Neural crest cell (in vitro differentiated cells): ENCODE measurements around the gene FAM83E. TPM values are rescaled to one million over a fixed set of nuclear protein-coding genes. Genes with fewer than 3 reads are reported as not detected.
A peak's percentile ranks its signal among the peaks of the same experiment; 100 is the strongest.

Experiments
- DNase-seq: peaks from one replicate; pipeline ENCODE4 v3.0.0; 2021; ENCODE audit warnings: low read depth, mixed read lengths, low spot score
- H3K27ac Mint-ChIP-seq: one replicate; pipeline ENCODE4 v1.8.0; 2021; ENCODE audit warnings: mild to moderate bottlenecking, mixed read lengths; ENCODE audit not compliant: unreplicated experiment
- H3K27me3 Mint-ChIP-seq: 2 replicates; pipeline ENCODE4 v1.8.0; 2021; ENCODE audit warnings: low read depth, mild to moderate bottlenecking, mixed read lengths
- H3K36me3 Mint-ChIP-seq: 2 replicates; pipeline ENCODE4 v1.8.0; 2021; ENCODE audit warnings: low read depth, mild to moderate bottlenecking, mixed read lengths
- H3K4me1 Mint-ChIP-seq: 2 replicates; pipeline ENCODE4 v1.8.0; 2021; ENCODE audit warnings: mixed read lengths
- H3K4me3 Mint-ChIP-seq: one replicate; pipeline ENCODE4 v1.8.0; 2021; ENCODE audit warnings: mild to moderate bottlenecking, mixed read lengths
- H3K9me3 Mint-ChIP-seq: 2 replicates; pipeline ENCODE4 v1.8.0; 2021; ENCODE audit warnings: mixed read lengths
- total RNA-seq: library from RNA; stranded (reverse); gene quantifications from 2 replicates; pipeline ENCODE4 v1.2.1, GENCODE V29; 2021
- TF ChIP-seq, protein P1 (sequence below): fragments of 200-600 bp; sonication (generic); conservative IDR thresholded peaks from 2 replicates; pipeline ENCODE4 v1.5.0; 2021; ENCODE audit warnings: antibody characterized with exemption, mild to moderate bottlenecking

Gene FAM83E
- total RNA-seq, 1 donor from 2014 or later: 6.1 TPM

DNA sequence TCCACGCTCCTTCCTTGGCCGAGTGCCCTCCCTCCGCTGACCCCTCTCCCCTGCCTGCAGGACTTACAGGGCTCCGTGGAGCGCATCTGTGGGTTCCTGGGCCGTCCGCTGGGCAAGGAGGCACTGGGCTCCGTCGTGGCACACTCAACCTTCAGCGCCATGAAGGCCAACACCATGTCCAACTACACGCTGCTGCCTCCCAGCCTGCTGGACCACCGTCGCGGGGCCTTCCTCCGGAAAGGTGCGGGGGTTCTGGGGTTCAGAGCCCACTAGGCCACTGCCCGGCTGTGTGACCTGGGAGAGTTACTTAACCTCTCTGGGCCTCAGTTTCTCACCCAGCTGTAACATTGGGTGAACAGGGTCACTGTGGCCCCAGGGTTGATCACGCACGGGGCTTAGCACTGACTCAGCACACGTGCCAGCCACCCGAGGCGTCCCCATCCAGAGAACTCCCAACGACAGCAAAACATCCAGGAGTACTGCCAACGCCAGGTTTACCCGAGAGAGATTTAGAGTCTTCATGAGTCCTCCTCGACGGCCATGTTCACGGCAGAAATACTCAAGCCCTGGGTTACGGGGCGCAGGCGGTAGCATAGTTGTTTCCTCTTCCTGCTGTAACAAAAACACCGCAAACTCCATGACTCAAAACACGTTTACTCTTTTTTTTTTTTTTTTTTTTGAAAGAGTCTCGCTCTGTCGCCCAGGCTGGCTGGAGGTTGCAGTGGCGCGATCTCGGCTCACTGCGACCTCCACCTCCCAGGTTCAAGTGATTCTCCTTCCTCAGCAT lies 18.0 kb downstream of the FAM83E start:
- Mint-ChIP-seq H3K36me3 (no peaks in the 10 kb centered on the region), H3K27ac (no peak overlapping the region), H3K4me1 (no peaks in the 10 kb centered on the region), H3K27me3 (no peaks in the 10 kb centered on the region), H3K9me3 (no peaks in the 10 kb centered on the region), H3K4me3 (no peak overlapping the region)
- DNase-seq: no peak
- TF ChIP-seq, protein P1, sequence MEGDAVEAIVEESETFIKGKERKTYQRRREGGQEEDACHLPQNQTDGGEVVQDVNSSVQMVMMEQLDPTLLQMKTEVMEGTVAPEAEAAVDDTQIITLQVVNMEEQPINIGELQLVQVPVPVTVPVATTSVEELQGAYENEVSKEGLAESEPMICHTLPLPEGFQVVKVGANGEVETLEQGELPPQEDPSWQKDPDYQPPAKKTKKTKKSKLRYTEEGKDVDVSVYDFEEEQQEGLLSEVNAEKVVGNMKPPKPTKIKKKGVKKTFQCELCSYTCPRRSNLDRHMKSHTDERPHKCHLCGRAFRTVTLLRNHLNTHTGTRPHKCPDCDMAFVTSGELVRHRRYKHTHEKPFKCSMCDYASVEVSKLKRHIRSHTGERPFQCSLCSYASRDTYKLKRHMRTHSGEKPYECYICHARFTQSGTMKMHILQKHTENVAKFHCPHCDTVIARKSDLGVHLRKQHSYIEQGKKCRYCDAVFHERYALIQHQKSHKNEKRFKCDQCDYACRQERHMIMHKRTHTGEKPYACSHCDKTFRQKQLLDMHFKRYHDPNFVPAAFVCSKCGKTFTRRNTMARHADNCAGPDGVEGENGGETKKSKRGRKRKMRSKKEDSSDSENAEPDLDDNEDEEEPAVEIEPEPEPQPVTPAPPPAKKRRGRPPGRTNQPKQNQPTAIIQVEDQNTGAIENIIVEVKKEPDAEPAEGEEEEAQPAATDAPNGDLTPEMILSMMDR: no peak

DNA sequence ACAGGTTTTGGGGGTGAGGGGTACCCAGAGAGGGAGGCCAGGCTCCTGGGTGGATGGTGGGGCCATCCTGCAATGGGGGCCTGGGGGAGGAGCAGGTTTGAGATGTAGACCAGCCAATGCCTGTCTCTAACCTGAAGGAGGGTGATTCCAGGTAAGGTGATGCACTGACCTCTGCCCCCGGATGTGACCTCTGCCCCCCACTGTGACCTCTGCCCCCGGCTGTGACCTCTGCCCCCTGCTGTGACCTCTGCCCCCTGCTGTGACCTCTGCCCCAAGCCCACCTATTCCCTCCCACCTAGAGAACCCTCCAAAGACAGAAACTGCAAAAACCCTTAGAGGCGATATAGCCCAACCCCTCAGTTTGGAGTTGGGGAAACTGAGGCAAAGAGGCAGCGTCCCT lies 18.6 kb downstream of the FAM83E start:
- Mint-ChIP-seq H3K27me3 (peaks cover 2% of the 10 kb centered on the region), H3K4me1 (no peaks in the 10 kb centered on the region), H3K36me3 (no peaks in the 10 kb centered on the region), H3K4me3 (no peak overlapping the region), H3K9me3 (no peaks in the 10 kb centered on the region), H3K27ac (no peak overlapping the region)
- DNase-seq: no peak
- TF ChIP-seq, protein P1: no peak

DNA sequence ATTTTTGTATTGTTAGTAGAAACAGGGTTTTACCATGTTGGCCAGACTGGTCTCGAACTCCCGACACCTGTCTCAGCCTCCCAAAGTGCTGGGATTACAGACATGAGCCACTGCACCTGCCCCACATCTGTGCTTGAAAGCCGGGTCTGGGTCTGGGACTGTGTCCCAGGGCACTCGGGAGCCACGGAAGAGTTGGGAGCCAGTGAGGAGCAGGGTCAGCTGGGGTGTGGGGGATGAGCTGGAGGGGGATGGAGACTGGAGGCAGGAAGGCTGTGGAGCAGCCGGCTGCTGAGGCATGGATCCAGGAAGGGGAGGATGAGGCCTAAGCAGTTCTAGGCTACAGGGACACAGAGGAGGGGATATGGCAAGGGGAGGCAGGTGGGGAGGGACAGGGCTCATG lies 19.0 kb downstream of the FAM83E start:
- no peak overlapping the region for H3K27ac Mint-ChIP-seq

DNA sequence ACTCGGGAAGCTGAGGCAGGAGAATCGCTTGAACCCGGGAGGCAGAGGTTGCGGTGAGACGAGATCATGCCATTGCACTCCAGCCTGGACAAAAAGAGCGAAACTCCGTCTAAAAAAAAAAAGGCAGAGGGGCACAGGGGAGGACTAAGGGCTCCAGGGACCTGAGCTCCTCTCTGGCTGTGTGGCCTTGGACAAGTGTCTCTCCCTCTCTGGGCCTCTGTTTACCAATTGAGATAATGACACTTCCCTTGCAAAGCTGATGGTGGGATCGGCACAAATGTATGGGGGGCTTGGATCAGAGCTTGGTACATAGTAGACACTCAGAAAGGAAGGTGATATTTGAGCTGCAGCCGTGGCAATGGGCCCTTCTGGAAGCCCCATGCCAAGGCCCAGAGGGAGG lies 19.7 kb downstream of the FAM83E start:
- no peak for DNase-seq
- TF ChIP-seq, protein P1: no peak
- Mint-ChIP-seq H3K4me3 (no peak overlapping the region), H3K27ac (no peak overlapping the region), H3K4me1 (no peaks in the 10 kb centered on the region), H3K27me3 (peaks cover 11% of the 10 kb centered on the region), H3K9me3 (no peaks in the 10 kb centered on the region), H3K36me3 (no peaks in the 10 kb centered on the region)

More for the DNA sequence above, 19.0 kb downstream of the FAM83E start:
- no peaks in the 10 kb centered on the region for H3K36me3 Mint-ChIP-seq
- H3K27me3 Mint-ChIP-seq: peaks cover 6% of the 10 kb centered on the region
- H3K4me3 Mint-ChIP-seq: no peak overlapping the region
- TF ChIP-seq, protein P1: no peak
- no peaks in the 10 kb centered on the region for H3K9me3 Mint-ChIP-seq
- DNase-seq: no peak
- H3K4me1 Mint-ChIP-seq: no peaks in the 10 kb centered on the region

DNA sequence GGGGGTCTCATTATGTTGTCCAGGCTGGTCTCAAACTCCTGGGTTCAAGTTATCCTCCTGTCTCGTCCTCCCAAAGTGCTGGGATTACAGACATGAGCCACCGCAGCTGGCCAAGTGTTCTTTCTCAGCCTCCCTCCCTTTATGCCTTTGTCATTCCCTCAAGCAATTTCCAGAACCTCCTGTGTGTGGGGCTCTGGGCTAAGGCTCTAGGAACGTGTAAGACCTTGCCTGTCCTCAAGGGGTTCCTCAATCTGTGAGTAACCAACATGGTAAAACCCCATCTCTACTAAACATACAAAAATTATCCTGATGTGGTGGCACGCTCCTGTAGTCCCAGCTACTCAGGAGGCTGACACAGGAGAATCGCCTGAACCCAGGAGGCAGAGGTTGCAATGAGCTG lies 23.9 kb downstream of the FAM83E start:
- peaks cover 9% of the 10 kb centered on the region for H3K4me1 Mint-ChIP-seq
- peaks cover 32% of the 10 kb centered on the region for H3K27me3 Mint-ChIP-seq
- no peak overlapping the region for H3K27ac Mint-ChIP-seq

More for the DNA sequence above, 23.9 kb downstream of the FAM83E start:
- TF ChIP-seq, protein P1: peak; percentile 23
- DNase-seq: no peak
- Mint-ChIP-seq H3K4me3 (no peak overlapping the region), H3K36me3 (no peaks in the 10 kb centered on the region), H3K9me3 (no peaks in the 10 kb centered on the region)
